HL-60/S4 (cell line): Measurements from ENCODE around the gene IFI30.

Source experiments
- in situ Hi-C: fragments of 300-500 bp; cut with MboI; formaldehyde crosslinking; loops from 2 replicates; pipeline ENCODE4 v1.14.3; 2022; ENCODE audit warnings: low sequenced_read_pairs

The IFI30 gene

GRCh38 chr19:18197306-18197705 is 23.7 kb downstream of the IFI30 start:
- in situ Hi-C loops = loop anchor here (10.0 kb wide), 1 partner anchor 217 kb away; the partner anchor contains the start of gene SSBP4

GRCh38 chr19:18197941-18198340 is 24.3 kb downstream of the IFI30 start:
- in situ Hi-C loops = loop anchor here (10.0 kb wide), 1 partner anchor 217 kb away; the partner anchor contains the start of gene SSBP4

GRCh38 chr19:18198374-18198773 is 24.8 kb downstream of the IFI30 start:
- in situ Hi-C loops = loop anchor here (10.0 kb wide), 1 partner anchor 216 kb away; the partner anchor contains the start of gene SSBP4

- in situ Hi-C loops = loop anchor here (5.0 kb wide), 1 partner anchor 125 kb away; no protein-coding TSS in a partner anchor
Measured at GRCh38 chr19:18202397-18202777, 28.8 kb downstream of the IFI30 start.

DNA sequence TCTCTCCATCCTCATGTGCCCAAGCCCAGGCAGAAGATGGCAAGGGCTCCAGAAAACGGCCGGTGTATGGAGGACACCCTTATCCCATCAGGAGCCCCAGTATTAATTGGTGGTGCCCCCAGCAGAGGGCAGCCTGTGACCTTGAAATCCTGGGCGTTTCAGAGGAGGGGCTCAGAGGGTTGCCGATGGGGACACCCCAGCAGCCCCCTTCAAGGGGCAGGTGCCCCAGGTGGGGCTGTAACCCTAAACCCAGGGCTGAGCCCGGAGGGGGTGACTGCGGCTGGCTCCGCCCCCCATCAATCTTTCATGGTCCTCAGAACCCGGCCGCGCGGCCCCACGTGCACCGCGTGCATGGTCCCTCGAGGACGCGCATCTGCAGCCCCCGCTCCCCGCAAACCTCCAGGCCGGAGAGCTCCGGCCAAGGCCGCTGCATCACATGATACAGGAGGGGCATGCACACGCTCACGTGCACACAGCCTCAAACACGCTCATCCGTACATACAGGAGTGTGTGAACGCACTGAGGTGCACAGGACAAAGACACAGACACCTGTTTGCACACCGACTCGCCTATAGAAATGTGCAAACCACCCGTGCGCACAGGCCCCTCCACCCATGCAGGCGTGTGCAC is 29.3 kb downstream of the IFI30 start:
- in situ Hi-C loops = loop anchor here (5.0 kb wide), 1 partner anchor 124 kb away; no protein-coding TSS in a partner anchor

DNA sequence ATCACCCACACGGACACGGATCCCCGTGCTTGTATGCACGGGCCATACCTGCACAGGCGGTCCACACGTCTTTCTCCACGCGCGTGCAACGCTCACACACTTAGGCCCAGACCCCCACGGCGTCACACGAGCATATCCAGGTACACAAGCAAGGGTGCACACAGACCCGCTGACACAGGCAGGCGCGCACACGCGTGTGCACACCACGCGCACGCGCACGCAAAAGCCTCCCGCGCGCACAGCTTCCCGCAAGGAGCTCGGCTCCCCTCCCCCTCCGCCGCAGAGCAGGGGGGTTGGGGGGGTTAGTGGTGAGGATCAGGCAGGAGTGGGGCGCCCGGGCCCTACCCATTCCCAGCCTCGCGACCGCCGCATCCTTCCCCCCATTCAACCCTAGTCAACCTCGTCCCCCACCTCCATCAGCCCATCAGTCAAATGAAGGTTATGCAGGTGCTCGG is 29.8 kb downstream of the IFI30 start:
- in situ Hi-C loops = loop anchor here (5.0 kb wide), 1 partner anchor 124 kb away; no protein-coding TSS in a partner anchor

- in situ Hi-C loops = loop anchor here (5.0 kb wide), 1 partner anchor 123 kb away; no protein-coding TSS in a partner anchor
Measured at GRCh38 chr19:18203863-18204393, 30.3 kb downstream of the IFI30 start, which contains the start of gene RAB3A. Gene RAB3A (minus strand): TSS chr19:18204042. CDS start chr19:18202740, 1,302 bp downstream.

- in situ Hi-C loops = loop anchor here (5.0 kb wide), 1 partner anchor 123 kb away; no protein-coding TSS in a partner anchor
Measured at GRCh38 chr19:18204394-18205199, 31.0 kb downstream of the IFI30 start.

DNA sequence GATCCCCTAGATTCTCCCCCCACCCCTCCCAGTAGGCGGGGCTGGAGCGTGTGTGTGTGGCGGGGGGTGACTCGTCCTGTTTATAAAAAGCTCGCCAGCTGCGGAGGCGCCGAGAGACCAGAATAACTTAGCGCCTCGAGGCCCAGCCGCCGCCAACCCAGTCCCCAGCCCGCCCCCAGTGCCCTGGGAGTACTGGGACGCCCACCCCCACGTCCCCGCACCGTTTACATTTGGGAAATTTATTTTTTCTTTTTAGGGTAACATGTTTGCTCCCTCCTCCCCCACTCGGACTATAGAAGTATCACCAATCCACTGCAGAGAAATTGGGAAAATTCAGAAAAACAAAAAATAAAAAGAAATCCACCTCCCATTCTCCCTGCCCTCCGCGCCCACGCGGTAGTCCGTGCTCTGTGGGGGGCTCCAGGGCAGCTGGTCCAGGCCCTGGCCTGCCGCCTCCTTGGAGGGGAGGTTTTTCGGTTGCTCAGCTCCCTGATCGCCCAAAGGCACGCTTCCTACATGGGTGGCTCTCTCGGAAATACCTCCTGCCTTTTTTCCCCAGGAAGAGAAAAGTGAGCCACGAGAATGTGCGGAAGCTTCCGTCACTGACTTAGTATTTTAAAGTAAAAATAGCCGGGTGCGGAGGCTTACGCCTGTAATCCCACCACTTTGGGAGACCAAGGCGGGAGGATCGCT is 31.7 kb downstream of the IFI30 start:
- in situ Hi-C loops = no loop called here

DNA sequence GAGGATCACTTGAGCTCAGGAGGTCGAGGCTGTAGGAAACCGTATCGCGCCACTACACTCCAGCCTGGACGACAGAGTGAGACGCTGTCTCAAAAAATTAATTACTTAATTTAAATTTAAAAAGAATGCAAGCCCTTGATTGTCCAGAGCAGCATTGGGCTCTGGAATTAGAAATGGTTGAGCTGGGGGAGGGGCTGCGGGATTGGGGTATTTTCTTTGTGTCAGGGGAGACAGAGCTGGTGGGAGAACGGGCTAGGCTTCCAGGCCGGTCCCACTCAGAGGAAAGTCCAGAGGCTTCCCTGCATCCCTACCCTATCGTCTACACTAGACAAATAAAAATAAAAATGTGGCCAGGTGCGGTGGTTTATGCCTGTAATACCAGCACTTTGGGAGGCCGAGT is 32.4 kb downstream of the IFI30 start:
- in situ Hi-C loops = no loop called here

DNA sequence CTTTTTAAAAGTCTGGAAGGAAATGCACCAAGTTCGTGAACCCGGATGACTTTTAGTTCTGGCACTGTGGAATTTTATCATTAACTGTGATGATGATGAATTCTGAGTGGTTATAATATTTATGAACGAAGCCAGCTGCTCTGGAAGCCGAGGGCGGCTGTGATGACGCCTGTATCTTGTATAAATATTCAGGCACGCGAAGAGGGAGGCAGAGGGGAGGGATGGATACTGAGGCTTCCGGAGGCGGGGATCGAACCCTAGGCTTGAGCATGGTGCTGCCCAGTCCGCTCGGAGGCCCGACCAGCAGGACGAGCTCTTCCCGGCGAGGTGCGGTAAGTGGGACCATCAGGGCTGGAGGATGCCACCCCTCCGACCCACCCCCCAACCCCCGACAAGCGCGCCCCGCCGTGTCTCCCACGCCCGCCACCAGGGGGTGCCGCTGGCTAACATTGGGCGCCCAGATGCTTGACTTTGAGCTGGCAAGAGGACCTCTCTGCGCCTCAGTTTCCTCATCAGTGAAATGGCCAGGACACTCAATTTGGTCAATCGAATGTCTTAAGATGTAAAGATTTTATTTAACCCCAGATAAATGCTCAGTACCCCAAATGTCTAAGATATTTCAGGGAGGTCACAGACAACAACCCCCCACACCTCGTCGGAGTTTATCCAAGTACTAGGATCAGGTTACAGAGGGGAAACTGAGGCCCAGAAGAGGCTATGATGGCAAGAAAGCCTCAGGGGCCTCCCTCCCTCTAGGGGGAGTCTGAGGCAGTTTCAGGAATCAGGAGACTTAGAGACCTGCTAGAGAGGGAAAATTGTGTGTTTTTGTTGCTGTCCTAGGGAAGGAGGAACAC is 34.7 kb downstream of the IFI30 start:
- in situ Hi-C loops = no loop called here

DNA sequence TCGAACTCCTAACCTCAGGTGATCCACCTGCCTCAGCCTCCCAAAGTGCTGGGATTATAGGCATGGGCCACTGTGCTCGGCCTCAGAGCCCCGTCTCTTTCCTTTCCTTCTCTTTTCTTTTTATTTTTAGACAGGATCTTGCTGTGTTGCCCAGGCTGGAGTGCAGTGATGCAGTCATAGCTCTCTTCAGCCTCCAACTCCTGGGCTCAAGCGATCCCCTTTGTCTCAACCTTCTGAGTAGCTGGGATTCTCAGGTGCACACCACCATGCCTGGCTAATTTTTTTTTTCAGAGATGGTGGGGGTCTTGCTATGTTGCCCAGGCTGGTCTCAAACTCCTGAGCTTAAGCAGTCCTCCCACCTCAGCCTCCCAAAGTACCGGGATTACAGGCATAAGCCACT is 36.3 kb downstream of the IFI30 start:
- in situ Hi-C loops = loop anchor here (5.0 to 10.0 kb wide), 2 partner anchors 47 to 195 kb away; a partner anchor contains a TSS

DNA sequence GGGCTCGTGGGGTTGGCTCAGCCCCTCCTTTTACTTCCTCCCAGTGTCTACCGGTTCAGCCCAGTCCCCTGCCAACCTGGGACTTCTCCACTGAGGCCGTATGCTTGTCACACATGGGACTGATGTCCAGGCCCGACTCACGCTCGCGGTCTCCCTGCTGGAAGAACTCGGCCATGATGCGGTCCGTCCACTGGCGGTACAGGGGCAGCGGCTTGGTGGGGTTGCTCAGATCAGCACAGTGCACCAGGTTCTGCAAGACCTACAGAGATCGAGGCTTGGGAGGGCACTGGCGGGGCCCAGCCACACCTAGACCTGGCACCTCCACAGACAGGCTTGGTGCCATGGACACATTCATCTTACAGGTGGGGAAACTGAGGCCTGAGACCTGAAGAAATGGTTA is 38.1 kb downstream of the IFI30 start:
- in situ Hi-C loops = loop anchor here (5.0 to 10.0 kb wide), 2 partner anchors 46 to 193 kb away; a partner anchor contains a TSS

DNA sequence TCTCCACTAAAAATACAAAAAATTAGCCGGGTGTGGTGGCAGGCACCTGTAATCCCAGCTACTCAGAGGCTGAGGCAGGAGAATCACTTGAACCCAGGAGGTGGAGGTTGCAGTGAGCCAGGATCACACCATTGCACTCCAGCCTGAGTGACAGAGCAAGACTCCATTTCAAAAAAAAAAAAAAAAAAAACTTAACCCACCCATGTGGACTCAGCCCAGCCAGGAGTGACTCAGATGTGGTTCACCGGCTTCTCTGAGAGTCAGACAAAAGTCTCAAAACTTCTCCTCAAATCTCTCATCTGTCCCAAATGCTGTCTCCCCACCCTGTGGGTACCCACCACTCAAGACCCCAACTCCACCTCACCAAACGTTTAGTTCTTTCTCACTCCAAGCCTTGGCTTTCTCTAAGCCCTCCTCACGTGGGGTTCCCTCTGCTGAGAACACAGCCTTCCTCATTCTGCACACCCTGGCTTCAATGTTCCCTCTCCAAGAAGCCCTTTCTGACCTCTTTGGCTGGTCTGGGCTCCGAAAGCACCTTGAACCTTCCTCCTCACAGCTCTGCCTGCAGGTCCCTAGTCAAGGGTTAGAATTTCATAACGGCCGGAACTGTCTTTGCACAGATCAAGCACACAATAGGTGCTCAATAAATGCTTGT is 41.3 kb downstream of the IFI30 start:
- in situ Hi-C loops = loop anchor here (5.0 to 10.0 kb wide), 2 partner anchors 42 to 190 kb away; a partner anchor contains a TSS

DNA sequence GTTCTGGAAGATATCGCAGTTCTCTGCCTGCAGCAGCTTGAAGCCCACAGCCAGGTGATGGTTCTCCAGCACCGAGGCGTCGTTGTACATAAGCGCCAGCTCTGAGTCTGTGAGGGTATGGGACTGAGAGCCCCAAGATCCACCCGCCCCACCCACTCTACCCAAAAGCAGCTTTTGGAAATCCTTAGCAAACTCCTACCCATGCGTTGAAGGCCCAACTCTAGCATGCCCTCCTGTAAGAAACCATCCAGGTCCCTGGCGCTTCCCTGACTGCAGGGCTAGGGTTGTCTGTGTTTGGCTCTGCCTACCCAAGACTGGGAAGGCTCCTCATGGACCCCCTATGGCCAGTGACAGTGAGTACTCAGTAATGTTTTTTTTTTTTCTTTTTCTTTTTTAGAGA is 43.2 kb downstream of the IFI30 start:
- in situ Hi-C loops = loop anchor here (10.0 kb wide), 1 partner anchor 188 kb away; no protein-coding TSS in a partner anchor

DNA sequence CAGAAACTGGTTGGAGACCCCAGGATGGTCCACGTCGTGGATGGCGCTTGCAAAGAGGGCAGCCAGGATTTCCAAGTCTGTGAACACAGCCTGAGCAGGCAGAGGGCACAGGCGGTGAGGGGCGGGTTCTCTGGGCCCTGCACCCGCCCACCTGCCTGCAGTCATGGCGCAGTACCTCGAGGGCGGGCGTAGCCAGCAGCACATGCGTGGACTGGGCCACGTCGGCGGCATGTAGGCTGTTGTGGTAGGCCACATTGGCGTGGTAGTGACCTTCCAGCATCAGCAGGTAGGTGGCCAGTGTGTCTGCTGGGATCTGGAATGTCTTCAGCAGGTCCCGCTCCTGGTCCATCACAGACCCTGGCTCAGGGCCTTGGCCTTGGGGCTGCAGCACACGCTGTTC is 44.5 kb downstream of the IFI30 start:
- in situ Hi-C loops = loop anchor here (10.0 kb wide), 1 partner anchor 187 kb away; no protein-coding TSS in a partner anchor

DNA sequence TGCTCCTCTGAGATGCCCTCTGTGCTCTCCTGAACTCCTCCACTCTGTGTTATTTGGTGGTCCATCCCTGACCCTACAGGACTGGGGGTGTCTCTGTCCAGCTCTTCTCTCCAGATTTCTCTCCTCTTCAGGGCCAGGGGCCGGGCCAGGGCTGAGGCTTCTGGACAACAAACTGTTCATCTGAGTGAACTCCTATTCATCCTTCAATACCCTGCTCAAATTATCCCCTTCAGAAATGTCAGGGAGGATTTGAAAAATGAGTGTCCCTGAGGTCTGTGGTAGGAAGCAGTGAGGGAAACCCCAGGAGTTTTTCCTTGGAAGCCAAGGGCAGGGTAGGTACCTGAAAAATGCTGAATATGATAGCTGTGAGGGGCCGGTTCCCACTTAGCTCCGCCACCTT is 45.0 kb downstream of the IFI30 start:
- in situ Hi-C loops = loop anchor here (10.0 kb wide), 1 partner anchor 186 kb away; no protein-coding TSS in a partner anchor

GRCh38 chr19:18219911-18220631 is 46.5 kb downstream of the IFI30 start:
- in situ Hi-C loops = loop anchor here (10.0 kb wide), 1 partner anchor 185 kb away; no protein-coding TSS in a partner anchor
